HAP-1 (cell line): Measurements from ENCODE around the gene SHROOM3.

Source experiments
- DNase-seq, 2 experiments: peaks; one replicate each; pipeline ENCODE4 v3.0.0-alpha.2; 2016 to 2020; ENCODE audit warnings: low spot score in 2 of 2
- H3K27me3 ChIP-seq: fragments of 250-450 bp; sonication (Bioruptor Pico); 2 replicates; pipeline ENCODE4 v1.5.1; 2020; ENCODE audit warnings: low read depth, mild to moderate bottlenecking, moderate library complexity
- H3K36me3 ChIP-seq: fragments of 250-450 bp; sonication (Bioruptor Pico); replicated peaks from 2 replicates; pipeline ENCODE4 v1.5.1; 2020; ENCODE audit warnings: mild to moderate bottlenecking
- H3K4me1 ChIP-seq: fragments of 250-450 bp; sonication (Bioruptor Pico); 2 replicates; pipeline ENCODE4 v1.5.1; 2020; ENCODE audit warnings: mild to moderate bottlenecking
- H3K4me3 ChIP-seq: fragments of 250-450 bp; sonication (Bioruptor Pico); 2 replicates; pipeline ENCODE4 v1.5.1; 2020; ENCODE audit warnings: mild to moderate bottlenecking, moderate library complexity
- H3K9me3 ChIP-seq: fragments of 250-450 bp; sonication (Bioruptor Pico); 2 replicates; pipeline ENCODE4 v1.5.1; 2020; ENCODE audit warnings: mild to moderate bottlenecking, moderate library complexity
- in situ Hi-C: fragments of 300-500 bp; cut with MboI; formaldehyde crosslinking; loops from 3 replicates; pipeline ENCODE4 v1.14.3; 2020; ENCODE audit warnings: low sequenced_read_pairs, inconsistent platforms, mixed read lengths

Gene SHROOM3

DNA sequence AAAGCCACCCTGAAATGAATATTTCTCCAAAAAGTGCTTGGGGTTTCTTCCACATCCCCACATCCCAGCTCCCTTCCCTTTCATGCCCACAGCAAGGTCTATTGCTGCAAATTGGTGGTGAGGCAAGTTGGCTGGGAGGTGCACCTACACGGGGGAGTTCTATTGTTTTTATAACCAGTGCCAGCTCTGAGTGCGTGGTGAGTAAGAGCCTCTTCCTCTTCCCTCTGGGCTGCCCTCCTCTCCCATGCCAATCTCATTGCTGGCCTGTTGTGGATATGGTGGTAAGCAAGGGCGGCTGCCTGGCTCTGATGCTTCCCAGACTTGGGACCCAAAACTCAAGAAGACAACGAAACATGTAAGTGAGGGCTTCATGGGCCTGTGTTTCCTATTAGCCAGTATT, 204.3 kb downstream of the SHROOM3 start:
- Histone ChIP-seq H3K36me3 (no peaks in the 10 kb centered on the region), H3K4me1 (no peaks in the 10 kb centered on the region), H3K4me3 (no peak overlapping the region), H3K9me3 (no peaks in the 10 kb centered on the region), H3K27me3 (no peaks in the 10 kb centered on the region)
- no peak for DNase-seq
- in situ Hi-C loops, result no loop called here

DNA sequence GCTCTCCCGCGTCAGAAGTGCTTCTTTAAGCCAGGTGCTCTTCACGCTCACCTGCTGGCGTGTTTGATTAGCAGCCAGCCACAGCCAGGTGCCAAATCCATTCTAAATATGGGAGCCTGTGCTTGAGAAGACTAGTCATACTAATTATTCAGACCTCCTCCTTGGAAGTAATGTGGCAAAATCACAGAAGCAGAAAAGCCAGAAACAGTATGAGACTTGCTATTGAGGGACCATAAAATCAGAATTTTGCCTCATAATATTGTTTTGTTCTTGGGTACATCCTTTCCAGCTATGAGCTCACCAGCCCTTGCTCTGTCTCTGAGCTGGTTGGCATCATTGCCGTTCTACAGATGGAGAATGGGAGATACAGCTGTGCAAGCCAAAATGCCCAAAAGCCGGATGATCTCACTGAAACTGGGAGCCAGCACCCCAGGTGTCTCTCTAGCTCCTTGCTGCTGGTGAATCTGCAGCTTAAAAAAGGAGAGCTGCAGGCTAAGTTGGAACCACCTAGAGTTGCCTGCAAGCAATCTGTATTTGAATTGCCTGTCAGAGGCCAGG, 205.4 kb downstream of the SHROOM3 start:
- H3K4me3 ChIP-seq, result no peak overlapping the region
- H3K36me3 ChIP-seq, result no peaks in the 10 kb centered on the region
- H3K27me3 ChIP-seq, result no peaks in the 10 kb centered on the region
- H3K4me1 ChIP-seq, result no peaks in the 10 kb centered on the region
- no peaks in the 10 kb centered on the region for H3K9me3 ChIP-seq
- in situ Hi-C loops, result no loop called here
- no peak for DNase-seq

DNA sequence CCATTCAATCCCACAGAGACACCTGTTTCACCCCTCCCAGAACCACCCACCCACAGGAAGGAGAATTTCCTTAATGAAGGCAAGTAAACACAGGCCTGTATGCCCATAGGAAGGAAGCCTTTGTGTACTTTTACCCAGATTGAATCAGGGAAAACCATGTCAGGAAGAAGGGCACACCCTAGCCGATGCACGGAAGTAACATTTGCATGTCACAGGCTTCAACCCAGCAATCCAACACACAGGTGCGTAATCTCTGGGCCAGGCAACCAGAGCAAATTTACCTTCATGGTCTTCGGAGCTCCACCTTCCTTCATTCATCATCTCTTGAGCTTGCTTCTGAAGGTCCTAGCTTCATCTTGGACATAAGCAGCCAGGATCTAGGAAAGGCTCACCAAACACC, 206.3 kb downstream of the SHROOM3 start:
- H3K4me1 ChIP-seq, result no peaks in the 10 kb centered on the region
- no peaks in the 10 kb centered on the region for H3K9me3 ChIP-seq
- in situ Hi-C loops, result no loop called here
- H3K27me3 ChIP-seq, result no peaks in the 10 kb centered on the region
- no peak overlapping the region for H3K4me3 ChIP-seq
- H3K36me3 ChIP-seq, result no peaks in the 10 kb centered on the region
- no peak for DNase-seq

DNA sequence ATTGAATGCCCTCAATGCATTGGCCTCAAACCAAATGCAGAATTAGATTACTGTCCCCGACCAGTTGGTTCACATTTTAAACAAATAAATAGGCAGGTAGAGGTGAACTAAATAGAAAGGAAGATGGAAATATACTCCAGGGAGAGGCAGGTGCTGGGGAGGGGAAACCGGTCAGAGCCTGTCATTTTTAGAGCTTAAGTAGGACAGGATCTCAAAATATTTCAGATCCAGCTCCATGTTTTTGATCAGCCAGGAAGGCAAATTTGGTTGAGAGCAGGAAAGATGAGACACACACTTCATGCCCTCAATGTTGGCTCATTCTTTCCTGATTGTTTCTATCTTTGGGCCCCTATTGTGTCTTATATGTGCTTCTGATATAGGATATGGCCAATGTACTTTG, 206.7 kb downstream of the SHROOM3 start:
- Histone ChIP-seq H3K27me3 (no peaks in the 10 kb centered on the region), H3K36me3 (no peaks in the 10 kb centered on the region), H3K4me3 (no peak overlapping the region), H3K9me3 (no peaks in the 10 kb centered on the region), H3K4me1 (no peaks in the 10 kb centered on the region)
- DNase-seq, result no peak
- in situ Hi-C loops, result no loop called here

DNA sequence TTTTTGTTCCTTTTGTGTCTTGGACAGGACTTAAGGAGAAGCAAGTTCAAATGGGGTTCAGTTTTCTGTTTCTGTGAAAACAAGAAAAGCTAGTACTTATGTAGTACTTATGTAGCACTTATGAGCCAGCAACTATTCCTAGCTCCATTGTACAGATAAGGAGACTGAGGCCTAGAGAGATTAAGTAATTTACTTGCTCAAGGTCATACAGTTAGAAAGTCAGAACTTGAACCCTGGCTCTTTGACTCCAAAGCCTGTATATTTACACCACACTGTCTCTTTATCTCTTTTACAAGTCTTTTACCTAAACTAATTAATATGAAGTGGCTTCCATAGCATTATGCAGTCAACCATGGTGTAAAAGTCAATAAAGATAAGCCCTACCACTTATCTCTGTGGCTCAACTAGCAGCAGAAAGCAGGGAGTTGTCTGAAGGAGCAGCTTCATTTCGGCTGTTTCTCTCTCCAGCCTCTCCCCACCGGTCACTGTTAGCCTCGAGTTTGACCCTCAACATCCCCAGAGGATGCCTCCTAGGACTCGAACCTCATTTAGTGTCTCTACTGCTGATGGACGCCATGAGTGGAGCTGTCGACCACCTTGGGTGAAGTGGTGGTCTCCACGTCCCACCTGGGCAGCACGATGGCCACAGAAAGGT, 209.9 kb downstream of the SHROOM3 start:
- Histone ChIP-seq H3K9me3 (no peaks in the 10 kb centered on the region), H3K36me3 (no peaks in the 10 kb centered on the region), H3K4me3 (no peak overlapping the region), H3K27me3 (no peaks in the 10 kb centered on the region), H3K4me1 (no peaks in the 10 kb centered on the region)
- in situ Hi-C loops, result no loop called here
- no peak for DNase-seq

GRCh38 chr4:76649086-76649485, 214.1 kb downstream of the SHROOM3 start:
- no peaks in the 10 kb centered on the region for H3K9me3 ChIP-seq
- no peaks in the 10 kb centered on the region for H3K27me3 ChIP-seq
- DNase-seq, result no peak
- in situ Hi-C loops, result no loop called here
- H3K4me3 ChIP-seq, result no peak overlapping the region
- no peaks in the 10 kb centered on the region for H3K4me1 ChIP-seq
- no peaks in the 10 kb centered on the region for H3K36me3 ChIP-seq

GRCh38 chr4:76651616-76652015, 216.6 kb downstream of the SHROOM3 start:
- Histone ChIP-seq H3K36me3 (no peaks in the 10 kb centered on the region), H3K27me3 (no peaks in the 10 kb centered on the region), H3K9me3 (no peaks in the 10 kb centered on the region), H3K4me1 (no peaks in the 10 kb centered on the region), H3K4me3 (no peak overlapping the region)
- in situ Hi-C loops, result no loop called here
- DNase-seq, result no peak

- H3K27me3 ChIP-seq, result no peaks in the 10 kb centered on the region
- in situ Hi-C loops, result no loop called here
Observed at GRCh38 chr4:76652389-76652788, 217.4 kb downstream of the SHROOM3 start.

GRCh38 chr4:76654084-76654483, 219.1 kb downstream of the SHROOM3 start:
- DNase-seq, result no peak
- Histone ChIP-seq H3K4me1 (no peaks in the 10 kb centered on the region), H3K4me3 (no peak overlapping the region), H3K9me3 (no peaks in the 10 kb centered on the region), H3K36me3 (no peaks in the 10 kb centered on the region), H3K27me3 (no peaks in the 10 kb centered on the region)
- in situ Hi-C loops, result no loop called here

More at GRCh38 chr4:76652389-76652788, 217.4 kb downstream of the SHROOM3 start:
- Histone ChIP-seq H3K4me3 (no peak overlapping the region), H3K9me3 (no peaks in the 10 kb centered on the region), H3K4me1 (no peaks in the 10 kb centered on the region), H3K36me3 (no peaks in the 10 kb centered on the region)
- DNase-seq, result no peak

GRCh38 chr4:76654791-76655190, 219.8 kb downstream of the SHROOM3 start:
- H3K27me3 ChIP-seq, result no peaks in the 10 kb centered on the region
- no peaks in the 10 kb centered on the region for H3K36me3 ChIP-seq
- no peak for DNase-seq
- no peak overlapping the region for H3K4me3 ChIP-seq
- H3K9me3 ChIP-seq, result no peaks in the 10 kb centered on the region
- no peaks in the 10 kb centered on the region for H3K4me1 ChIP-seq
- in situ Hi-C loops, result no loop called here

GRCh38 chr4:76655566-76656479, 220.8 kb downstream of the SHROOM3 start:
- Histone ChIP-seq H3K4me1 (no peaks in the 10 kb centered on the region), H3K4me3 (no peak overlapping the region), H3K36me3 (no peaks in the 10 kb centered on the region), H3K9me3 (no peaks in the 10 kb centered on the region), H3K27me3 (no peaks in the 10 kb centered on the region)
- DNase-seq, result no peak
- in situ Hi-C loops, result no loop called here

DNA sequence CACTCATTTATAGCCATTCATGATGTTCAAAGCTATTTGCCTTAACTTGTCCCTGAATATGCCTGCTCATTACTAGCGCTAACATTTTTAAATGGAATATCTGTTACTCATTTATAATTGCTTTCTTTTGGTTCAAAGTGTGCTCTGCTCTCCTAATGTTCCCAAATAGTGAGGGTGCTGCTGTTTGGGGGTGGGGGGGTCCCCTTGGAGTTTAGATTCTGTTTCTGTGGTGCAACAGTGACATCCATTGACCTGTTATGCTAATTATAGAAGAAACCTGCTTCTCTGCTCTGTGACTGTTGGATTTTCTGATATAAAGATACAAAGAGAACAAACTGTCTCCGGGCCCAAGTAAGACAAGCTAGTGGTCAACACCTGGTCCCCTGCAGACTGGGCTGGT, 222.4 kb downstream of the SHROOM3 start:
- H3K36me3 ChIP-seq, result no peaks in the 10 kb centered on the region
- in situ Hi-C loops, result no loop called here
- no peak overlapping the region for H3K4me3 ChIP-seq
- no peaks in the 10 kb centered on the region for H3K9me3 ChIP-seq
- H3K4me1 ChIP-seq, result no peaks in the 10 kb centered on the region
- DNase-seq, result no peak
- no peaks in the 10 kb centered on the region for H3K27me3 ChIP-seq

DNA sequence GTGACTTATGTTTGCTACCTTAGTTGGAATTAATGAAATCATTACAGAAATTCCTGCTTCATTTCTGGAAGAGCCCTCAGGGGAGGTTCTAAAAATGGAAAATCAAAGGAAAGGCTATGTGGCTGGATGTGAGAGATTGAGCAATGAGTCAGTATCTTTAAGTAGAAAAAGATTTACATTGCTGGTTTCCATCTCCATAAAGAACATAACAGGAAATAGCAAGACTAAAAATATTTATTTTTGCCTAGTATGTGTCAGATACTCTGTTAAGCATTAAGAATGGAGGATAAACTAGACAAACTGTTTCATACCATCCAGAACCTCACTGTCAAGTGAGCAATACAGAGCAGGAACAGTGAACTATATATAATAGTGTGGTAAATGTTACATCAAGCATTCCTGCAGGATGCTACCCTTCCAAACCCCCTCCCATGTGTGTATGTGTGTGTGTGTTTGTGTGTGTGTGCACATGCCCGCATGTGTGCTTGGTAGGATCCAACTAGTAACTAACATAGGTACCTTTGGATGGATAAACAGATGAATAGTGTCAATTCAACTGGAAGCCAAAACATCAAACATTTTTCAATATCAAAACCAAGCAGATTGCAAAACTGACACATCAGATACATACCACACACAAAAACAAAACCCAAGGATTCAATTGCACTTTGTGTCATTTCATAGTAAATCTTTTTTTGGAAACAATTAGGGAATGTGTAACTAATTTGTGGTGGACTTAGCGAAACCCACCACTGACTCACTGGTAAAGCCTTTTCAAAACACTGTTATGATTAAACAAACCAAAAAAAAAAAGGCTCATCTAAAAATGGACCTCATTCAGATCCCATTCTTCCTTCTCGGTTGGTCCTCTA, 223.4 kb downstream of the SHROOM3 start:
- in situ Hi-C loops, result no loop called here
- no peaks in the 10 kb centered on the region for H3K4me1 ChIP-seq
- DNase-seq, result no peak
- H3K4me3 ChIP-seq, result no peak overlapping the region
- H3K27me3 ChIP-seq, result no peaks in the 10 kb centered on the region
- no peaks in the 10 kb centered on the region for H3K36me3 ChIP-seq
- no peaks in the 10 kb centered on the region for H3K9me3 ChIP-seq
